Transverse colon (tissue), 4 donors: ENCODE data around the gene LAMTOR2. TPM values are rescaled to one million over a fixed set of nuclear protein-coding genes. Genes with fewer than 3 reads are reported as not detected.
A peak's percentile ranks its signal among the peaks of the same experiment; 100 is the strongest.

Experiments
- DNase-seq: peaks from one replicate; pipeline ENCODE4 v3.0.0-alpha.2; 2019
- H3K27ac ChIP-seq, 4 donors: fragments of 200-600 bp; sonication (generic); 2 replicates each; pipeline ENCODE4 v1.5.1; 2016 to 2018; ENCODE audit warnings: inconsistent platforms in 4 of 4
- H3K27me3 ChIP-seq: fragments of 200-600 bp; sonication (generic); 2 replicates; pipeline ENCODE4 v1.5.1; 2017; ENCODE audit warnings: inconsistent platforms
- H3K36me3 ChIP-seq, 4 donors: fragments of 200-600 bp; sonication (generic); 2 replicates each; pipeline ENCODE4 v1.5.1; 2017 to 2019; ENCODE audit warnings: inconsistent platforms in 4 of 4
- H3K4me1 ChIP-seq, 4 donors: fragments of 200-600 bp; sonication (generic); 2 replicates each; pipeline ENCODE4 v1.5.1; 2017 to 2020; ENCODE audit warnings: inconsistent platforms in 4 of 4
- H3K4me3 ChIP-seq, 4 donors: fragments of 200-600 bp; sonication (generic); 1 replicate in 1 of 4; 2 replicates in 3 of 4; pipeline versions ENCODE4 v1.5.1 to v1.6.1; 2017 to 2019; ENCODE audit warnings: inconsistent platforms in 4 of 4
- H3K9me3 ChIP-seq, 2 donors: fragments of 200-600 bp; sonication (generic); 2 replicates each; pipeline ENCODE4 v1.5.1; 2017 to 2019; ENCODE audit warnings: inconsistent platforms in 2 of 2
- EP300 ChIP-seq: sonication (generic); formaldehyde crosslinking; IDR thresholded peaks from one replicate; pipeline ENCODE4 v1.6.1; 2017; ENCODE audit warnings: antibody characterized with exemption, low read depth
- POLR2A ChIP-seq: fragments of 450-650 bp; IDR thresholded peaks from one replicate; pipeline ENCODE4 v1.6.1; 2016; ENCODE audit warnings: antibody characterized with exemption, mild to moderate bottlenecking, moderate library complexity
- POLR2AphosphoS5 ChIP-seq, 3 donors: sonication (generic); formaldehyde crosslinking; IDR thresholded peaks; one replicate each; pipeline ENCODE4 v1.6.1; 2016; ENCODE audit warnings: antibody characterized with exemption in 3 of 3
- WGBS, 2 donors: methylation state at CpG; one replicate each; pipeline ENCODE4 v1.1.5; 2018; ENCODE audit warnings: low coverage in 1 of 2; 5-methylcytosine and 5-hydroxymethylcytosine counted together
- in situ Hi-C, 4 donors: fragments of 200-750 bp; cut with MboI; loops; one replicate each; pipeline versions ENCODE4 v1.15.0 to v1.15.1; 2017; ENCODE audit warnings: low sequenced_read_pairs in 3 of 4, low pct_ligation_motif_present in 1 of 4, low pct_unique_long_range_greater_than_20kb in 1 of 4
- intact Hi-C: fragments of 100-400 bp; cut with DNase I; formaldehyde crosslinking; loops from one replicate; pipeline ENCODE4 v1.15.1; 2023; ENCODE audit warnings: low total_unique reads
- total RNA-seq, 4 donors: library from RNA; depleted of rRNA; stranded (reverse); fragments of >200 nt; gene quantifications; one replicate each; pipeline ENCODE4 v1.1.0, GENCODE V29; 2016
- TF ChIP-seq, protein P1 (sequence below), 5 experiments: fragments of 200-600 bp in 3 of 5; fragments of 450-650 bp in 2 of 5; sonication (generic) in 3 of 5; IDR thresholded peaks; 1 replicate in 2 of 5; 2 replicates in 3 of 5; pipeline ENCODE4 v1.5.1; 2016 to 2017; ENCODE audit warnings: antibody characterized with exemption in 5 of 5, inconsistent platforms in 3 of 5, mild to moderate bottlenecking in 2 of 5, moderate library complexity in 1 of 5

The LAMTOR2 gene
- total RNA-seq, 4 donors from 2014 or later: 20.9 to 70.9 (median 47.5) TPM

- H3K9me3 ChIP-seq: no peaks in the 10 kb centered on the region
- 59% methylated on average over 5 of the region's 6 CpGs; no CpG with 5 or more reads in 1 of the 2 donors for WGBS, 2 donors
- TF ChIP-seq, protein P1, sequence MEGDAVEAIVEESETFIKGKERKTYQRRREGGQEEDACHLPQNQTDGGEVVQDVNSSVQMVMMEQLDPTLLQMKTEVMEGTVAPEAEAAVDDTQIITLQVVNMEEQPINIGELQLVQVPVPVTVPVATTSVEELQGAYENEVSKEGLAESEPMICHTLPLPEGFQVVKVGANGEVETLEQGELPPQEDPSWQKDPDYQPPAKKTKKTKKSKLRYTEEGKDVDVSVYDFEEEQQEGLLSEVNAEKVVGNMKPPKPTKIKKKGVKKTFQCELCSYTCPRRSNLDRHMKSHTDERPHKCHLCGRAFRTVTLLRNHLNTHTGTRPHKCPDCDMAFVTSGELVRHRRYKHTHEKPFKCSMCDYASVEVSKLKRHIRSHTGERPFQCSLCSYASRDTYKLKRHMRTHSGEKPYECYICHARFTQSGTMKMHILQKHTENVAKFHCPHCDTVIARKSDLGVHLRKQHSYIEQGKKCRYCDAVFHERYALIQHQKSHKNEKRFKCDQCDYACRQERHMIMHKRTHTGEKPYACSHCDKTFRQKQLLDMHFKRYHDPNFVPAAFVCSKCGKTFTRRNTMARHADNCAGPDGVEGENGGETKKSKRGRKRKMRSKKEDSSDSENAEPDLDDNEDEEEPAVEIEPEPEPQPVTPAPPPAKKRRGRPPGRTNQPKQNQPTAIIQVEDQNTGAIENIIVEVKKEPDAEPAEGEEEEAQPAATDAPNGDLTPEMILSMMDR (IDR thresholded peaks at IDR 0.05): no peak
- TF ChIP-seq EP300: no peak
- no peak for TF ChIP-seq POLR2A
- H3K27ac ChIP-seq: peak overlapping the region in 1 of 4 donors; percentile 34
- no peak for DNase-seq
- H3K36me3 ChIP-seq: no peaks in the 10 kb centered on the region
- intact Hi-C loops: loop anchor here (2.0 kb wide), 1 partner anchor 135 kb away; no protein-coding TSS in a partner anchor
- H3K27me3 ChIP-seq: no peaks in the 10 kb centered on the region
- peaks cover 0 to 7% (median 1%) of the 10 kb centered on the region in 4 donors for H3K4me1 ChIP-seq
- in situ Hi-C loops: loop anchor here (5.0 to 25.0 kb wide), 4 partner anchors 43 to 138 kb away; partner anchors contain the start of gene PMF1 (in 1 of the 4)
- no peak overlapping the region for H3K4me3 ChIP-seq
Observed at GRCh38 chr1:156089704-156090103, 35.1 kb downstream of the LAMTOR2 start.

DNA sequence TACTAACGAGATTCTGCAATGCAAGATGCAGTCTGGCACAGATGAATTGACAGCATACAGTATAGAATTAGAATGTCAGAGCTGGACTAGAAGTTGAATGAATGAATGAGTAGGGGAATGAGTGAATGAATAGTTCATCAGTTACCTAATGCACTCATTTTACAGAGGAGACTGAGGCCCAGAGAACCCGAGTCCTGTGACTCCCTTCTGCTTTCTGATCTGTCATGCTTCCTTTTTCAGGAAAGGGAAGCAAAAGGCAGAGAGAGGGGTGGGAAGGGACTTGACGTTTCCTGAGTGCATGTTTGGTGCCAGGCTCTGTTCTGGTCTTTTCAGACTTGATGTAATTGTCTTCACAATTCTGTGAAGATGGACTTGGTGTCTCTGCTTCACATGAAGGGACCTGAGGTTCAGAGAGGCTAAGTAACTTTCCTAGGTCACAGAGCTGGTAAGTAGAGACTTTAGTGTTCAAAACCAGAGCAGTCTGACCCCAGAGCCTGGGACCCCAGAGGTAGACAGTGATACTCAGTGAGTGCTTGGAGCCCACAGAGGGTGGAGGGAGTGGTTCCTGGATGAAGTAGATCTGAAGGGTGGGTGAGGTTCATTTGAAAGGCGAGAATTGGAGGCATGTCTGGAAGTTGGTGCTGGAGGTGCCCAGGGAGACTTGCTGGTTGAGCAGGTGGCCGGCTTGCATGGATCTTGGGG lies 35.7 kb downstream of the LAMTOR2 start:
- H3K36me3 ChIP-seq: no peaks in the 10 kb centered on the region
- H3K9me3 ChIP-seq: no peaks in the 10 kb centered on the region
- intact Hi-C loops (loop anchor here (2.0 kb wide), 1 partner anchor 135 kb away; no protein-coding TSS in a partner anchor), in situ Hi-C loops (loop anchor here (5.0 to 25.0 kb wide), 4 partner anchors 42 to 137 kb away; partner anchors contain the start of gene PMF1 (in 1 of the 4))
- WGBS, 2 donors: 5 to 33% methylated on average over 3 to 5 of the region's 5 CpGs
- H3K4me1 ChIP-seq: peaks cover 0 to 7% (median 1%) of the 10 kb centered on the region in 4 donors
- no peak overlapping the region for H3K4me3 ChIP-seq
- no peak for DNase-seq
- no peaks in the 10 kb centered on the region for H3K27me3 ChIP-seq
- TF ChIP-seq POLR2AphosphoS5 (IDR thresholded peaks at IDR 0.05) (no peak), EP300 (no peak), POLR2A (no peak)
- TF ChIP-seq, protein P1 (IDR thresholded peaks at IDR 0.05): no peak
- no peak overlapping the region for H3K27ac ChIP-seq

DNA sequence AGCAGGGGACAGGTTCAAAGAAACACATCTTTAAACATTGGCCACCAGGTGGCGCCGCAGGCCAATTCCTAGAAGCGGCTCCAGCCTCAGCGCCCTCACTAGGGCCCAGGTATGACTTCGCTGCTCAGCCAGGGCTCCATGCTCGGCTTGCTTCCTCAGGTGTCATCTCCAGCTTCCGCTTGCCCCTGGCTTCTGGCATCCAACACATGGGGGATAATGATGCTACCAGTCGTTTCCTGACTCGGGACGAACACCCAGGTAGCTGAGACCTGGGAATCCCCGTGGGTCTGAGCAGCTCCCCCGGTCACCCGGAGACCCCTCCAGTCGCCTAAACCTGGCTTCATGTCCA lies 36.2 kb downstream of the LAMTOR2 start:
- H3K9me3 ChIP-seq: no peaks in the 10 kb centered on the region
- H3K27me3 ChIP-seq: no peaks in the 10 kb centered on the region
- no peaks in the 10 kb centered on the region for H3K36me3 ChIP-seq
- TF ChIP-seq, protein P1 (IDR thresholded peaks at IDR 0.05): peak; percentile 82 to 88 (median 87)
- no peak for TF ChIP-seq POLR2A
- TF ChIP-seq POLR2AphosphoS5 (IDR thresholded peaks at IDR 0.05): no peak
- no peak for TF ChIP-seq EP300
- no peak overlapping the region for H3K27ac ChIP-seq
- peak; percentile 91 for DNase-seq
- in situ Hi-C loops (loop anchor here (5.0 to 25.0 kb wide), 4 partner anchors 41 to 136 kb away; partner anchors contain the start of gene PMF1 (in 1 of the 4)), intact Hi-C loops (loop anchor here (2.0 kb wide), 1 partner anchor 134 kb away; no protein-coding TSS in a partner anchor)
- H3K4me3 ChIP-seq: no peak overlapping the region
- 35% methylated on average over 14 of the region's 14 CpGs; no CpG with 5 or more reads in 1 of the 2 donors for WGBS, 2 donors
- H3K4me1 ChIP-seq: peaks cover 0 to 10% (median 1%) of the 10 kb centered on the region in 4 donors

GRCh38 chr1:156091610-156092009 lies 37.0 kb downstream of the LAMTOR2 start:
- H3K4me1 ChIP-seq: peaks cover 0 to 17% (median 3%) of the 10 kb centered on the region in 4 donors
- H3K36me3 ChIP-seq: no peaks in the 10 kb centered on the region
- no peak for DNase-seq
- H3K27me3 ChIP-seq: no peaks in the 10 kb centered on the region
- no peaks in the 10 kb centered on the region for H3K9me3 ChIP-seq
- 74 to 83% methylated on average over 1 to 2 of the region's 2 CpGs for WGBS, 2 donors
- no peak overlapping the region for H3K4me3 ChIP-seq
- intact Hi-C loops: loop anchor here (2.0 kb wide), 1 partner anchor 133 kb away; no protein-coding TSS in a partner anchor
- no peak overlapping the region for H3K27ac ChIP-seq
- no peak for TF ChIP-seq EP300
- TF ChIP-seq, protein P1 (IDR thresholded peaks at IDR 0.05): no peak
- no peak for TF ChIP-seq POLR2A
- TF ChIP-seq POLR2AphosphoS5 (IDR thresholded peaks at IDR 0.05): no peak
- in situ Hi-C loops: loop anchor here (5.0 to 25.0 kb wide), 4 partner anchors 41 to 136 kb away; partner anchors contain the start of gene PMF1 (in 1 of the 4)
